GM20431 (cell line): Measurements from ENCODE around the gene ABCF3.
"Not testable (repeated sequence)": the region's sequence is repeated elsewhere in the genome, so short reads cannot be mapped to it uniquely, and the experiment has no call there.

ENCODE experiments used
- in situ Hi-C: fragments of 300-500 bp; cut with MseI, MboI; formaldehyde crosslinking; loops from one replicate; pipeline ENCODE4 v1.15.0; 2020; ENCODE audit warnings: low sequenced_read_pairs; ENCODE audit not compliant: unreplicated experiment

ABCF3 gene, protein sequence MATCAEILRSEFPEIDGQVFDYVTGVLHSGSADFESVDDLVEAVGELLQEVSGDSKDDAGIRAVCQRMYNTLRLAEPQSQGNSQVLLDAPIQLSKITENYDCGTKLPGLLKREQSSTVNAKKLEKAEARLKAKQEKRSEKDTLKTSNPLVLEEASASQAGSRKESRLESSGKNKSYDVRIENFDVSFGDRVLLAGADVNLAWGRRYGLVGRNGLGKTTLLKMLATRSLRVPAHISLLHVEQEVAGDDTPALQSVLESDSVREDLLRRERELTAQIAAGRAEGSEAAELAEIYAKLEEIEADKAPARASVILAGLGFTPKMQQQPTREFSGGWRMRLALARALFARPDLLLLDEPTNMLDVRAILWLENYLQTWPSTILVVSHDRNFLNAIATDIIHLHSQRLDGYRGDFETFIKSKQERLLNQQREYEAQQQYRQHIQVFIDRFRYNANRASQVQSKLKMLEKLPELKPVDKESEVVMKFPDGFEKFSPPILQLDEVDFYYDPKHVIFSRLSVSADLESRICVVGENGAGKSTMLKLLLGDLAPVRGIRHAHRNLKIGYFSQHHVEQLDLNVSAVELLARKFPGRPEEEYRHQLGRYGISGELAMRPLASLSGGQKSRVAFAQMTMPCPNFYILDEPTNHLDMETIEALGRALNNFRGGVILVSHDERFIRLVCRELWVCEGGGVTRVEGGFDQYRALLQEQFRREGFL

DNA sequence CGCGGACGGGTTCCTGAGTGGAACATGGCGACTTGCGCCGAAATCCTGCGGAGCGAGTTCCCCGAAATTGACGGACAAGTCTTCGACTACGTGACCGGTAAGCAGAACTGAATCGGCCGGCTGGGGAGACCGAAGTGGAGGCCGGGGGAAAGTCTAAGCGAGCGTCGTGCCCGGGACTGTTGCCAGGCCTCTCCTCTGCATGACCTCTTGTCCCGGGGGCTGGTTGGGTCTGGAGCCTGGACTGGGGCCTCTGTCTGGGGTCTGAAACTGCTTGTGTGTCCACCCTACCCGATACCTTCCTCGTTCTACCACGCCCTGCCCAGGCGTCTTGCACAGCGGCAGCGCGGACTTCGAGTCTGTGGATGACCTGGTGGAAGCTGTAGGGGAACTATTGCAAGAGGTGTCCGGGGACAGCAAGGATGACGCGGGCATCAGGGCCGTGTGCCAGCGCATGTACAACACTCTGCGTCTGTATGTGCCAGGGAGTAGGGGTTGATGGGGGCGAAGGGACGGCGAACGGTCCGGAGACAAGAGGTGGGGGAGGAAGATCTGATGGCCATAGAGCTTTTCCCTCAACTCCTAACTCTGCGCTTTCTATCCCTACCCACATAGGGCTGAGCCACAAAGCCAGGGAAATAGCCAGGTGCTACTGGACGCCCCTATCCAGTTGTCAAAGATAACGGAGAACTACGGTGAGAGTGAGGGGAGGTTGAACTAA is at the start of gene ABCF3:
Gene ABCF3, plus strand, starts transcription at position 16 of the 718 bp plus-strand sequence. Its CDS starts 9 bp downstream, at position 25.
- in situ Hi-C loops = no loop called here

DNA sequence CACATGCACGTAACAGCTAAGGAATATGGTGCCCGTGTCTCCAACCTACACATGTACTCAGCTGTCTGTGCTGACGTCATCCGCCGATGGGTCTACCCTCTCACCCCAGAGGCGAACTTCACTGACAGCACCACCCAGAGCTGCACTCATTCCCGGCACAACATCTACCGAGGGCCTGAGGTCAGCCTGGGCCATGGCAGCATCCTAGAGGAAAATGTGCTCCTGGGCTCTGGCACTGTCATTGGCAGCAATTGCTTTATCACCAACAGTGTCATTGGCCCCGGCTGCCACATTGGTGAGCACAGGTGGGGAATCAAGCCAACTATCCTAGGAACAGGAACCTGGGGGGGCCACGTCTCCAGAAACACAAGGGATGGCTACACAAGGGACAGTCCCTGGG is 45.6 kb upstream of the ABCF3 start:
- in situ Hi-C loops = no loop called here

DNA sequence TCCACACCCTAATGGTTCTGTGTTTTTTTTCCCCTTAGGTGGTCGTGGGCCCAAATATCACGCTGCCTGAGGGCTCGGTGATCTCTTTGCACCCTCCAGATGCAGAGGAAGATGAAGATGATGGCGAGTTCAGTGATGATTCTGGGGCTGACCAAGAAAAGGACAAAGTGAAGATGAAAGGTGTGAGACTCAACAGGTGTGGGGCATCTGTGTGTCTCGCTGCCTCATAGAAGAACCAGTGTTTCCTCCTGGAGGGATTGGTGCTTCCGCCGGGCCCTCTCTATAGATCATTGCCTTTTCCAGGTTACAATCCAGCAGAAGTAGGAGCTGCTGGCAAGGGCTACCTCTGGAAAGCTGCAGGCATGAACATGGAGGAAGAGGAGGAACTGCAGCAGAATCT is 43.8 kb upstream of the ABCF3 start:
- in situ Hi-C loops = no loop called here

DNA sequence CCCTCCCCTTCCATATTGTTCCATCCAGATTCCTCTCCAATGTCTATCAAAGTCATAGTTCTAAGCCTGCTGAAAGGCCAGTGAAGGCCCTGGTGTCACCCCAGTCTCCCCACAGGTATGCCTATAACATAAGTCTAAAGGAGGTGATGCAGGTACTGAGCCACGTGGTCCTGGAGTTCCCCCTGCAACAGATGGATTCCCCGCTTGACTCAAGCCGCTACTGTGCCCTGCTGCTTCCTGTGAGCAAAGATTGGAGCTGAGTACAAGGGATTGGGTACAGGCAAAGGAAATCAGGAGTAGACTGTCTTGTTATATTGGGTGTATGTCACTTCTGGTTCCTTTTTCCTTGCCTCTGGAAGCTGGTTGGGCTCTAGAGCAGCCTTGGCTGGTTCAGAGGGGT is 42.7 kb upstream of the ABCF3 start:
- in situ Hi-C loops = no loop called here

DNA sequence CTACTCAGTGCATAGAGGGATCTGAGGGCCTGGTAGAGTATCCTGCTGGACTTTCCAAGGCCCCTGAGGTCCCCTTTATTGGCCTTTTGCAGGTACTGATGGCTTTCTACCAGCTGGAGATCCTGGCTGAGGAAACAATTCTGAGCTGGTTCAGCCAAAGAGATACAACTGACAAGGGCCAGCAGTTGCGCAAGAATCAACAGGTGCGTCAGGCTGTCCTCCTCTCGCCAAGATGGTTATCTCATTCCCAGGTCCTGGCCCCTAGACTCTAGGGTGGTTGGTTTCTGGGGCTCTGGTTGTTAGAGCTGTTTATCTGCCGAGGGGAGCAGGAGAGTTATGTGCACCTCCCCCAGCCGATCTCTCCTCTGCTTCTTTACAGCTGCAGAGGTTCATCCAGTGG is 41.5 kb upstream of the ABCF3 start:
- in situ Hi-C loops = no loop called here

DNA sequence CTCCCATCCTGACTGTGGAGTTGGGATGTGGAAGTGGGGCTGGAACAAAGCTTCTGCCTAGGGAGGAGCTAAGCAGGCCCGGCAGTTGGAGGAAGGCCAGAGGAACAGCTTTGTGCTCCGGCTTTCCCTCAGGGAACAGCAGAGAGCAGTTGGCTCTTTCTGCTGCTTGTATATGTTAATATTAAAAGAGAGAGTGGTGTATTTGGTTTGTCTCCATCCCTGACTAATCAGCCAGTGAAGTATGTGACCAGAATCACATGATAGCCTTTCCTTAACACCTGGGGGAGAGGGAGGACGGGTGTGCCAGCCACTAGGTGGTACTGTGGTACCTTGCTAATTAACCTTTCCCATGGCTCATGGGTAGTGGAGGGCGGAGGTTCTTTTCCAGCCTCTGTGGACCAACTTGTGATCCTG is 40.9 kb upstream of the ABCF3 start:
- in situ Hi-C loops = no loop called here

DNA sequence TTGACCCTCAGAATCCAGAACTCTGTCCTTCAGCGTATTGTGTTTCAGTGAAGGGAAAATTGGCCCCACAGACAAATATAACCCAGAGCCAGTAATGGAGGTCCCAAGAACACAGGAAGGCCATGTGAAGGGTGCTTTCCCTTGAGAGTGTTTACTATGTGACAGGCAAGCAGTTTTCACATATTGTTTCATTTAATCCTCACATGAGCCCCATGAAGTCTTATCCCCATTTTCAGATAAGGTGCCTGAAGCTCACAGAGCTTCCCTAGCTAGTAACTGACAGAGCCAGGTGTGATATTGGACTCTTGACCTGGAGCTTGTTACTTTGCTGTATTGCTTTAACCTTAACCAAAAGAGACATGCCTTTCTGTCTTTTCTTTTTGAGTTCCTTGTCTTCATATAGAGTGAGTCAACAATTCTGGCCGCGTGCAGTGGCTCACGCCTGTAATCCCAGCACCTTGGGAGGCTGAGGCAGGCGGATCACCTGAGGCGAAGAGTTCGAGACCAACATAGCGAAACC is 40.2 kb upstream of the ABCF3 start:
- in situ Hi-C loops = no loop called here

DNA sequence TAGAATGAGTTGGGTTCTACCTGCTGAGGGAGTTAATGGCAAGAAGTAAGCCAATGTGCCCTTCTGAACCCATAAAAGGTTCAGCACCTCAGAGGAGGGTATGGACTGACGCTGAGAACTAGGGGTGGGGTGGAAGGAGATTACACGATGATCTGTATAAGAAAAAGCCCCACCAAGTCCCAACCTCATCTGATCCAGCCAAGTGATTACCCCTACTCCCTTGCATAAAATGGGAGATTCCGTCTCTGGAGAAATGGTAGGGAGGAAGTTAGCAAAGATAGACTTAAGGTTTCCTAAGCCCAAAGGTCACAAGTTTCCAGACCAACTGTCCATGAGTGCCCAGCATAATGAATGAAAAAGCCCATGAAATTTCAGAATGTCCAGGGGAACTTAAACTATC is 37.9 kb upstream of the ABCF3 start:
- in situ Hi-C loops = no loop called here

DNA sequence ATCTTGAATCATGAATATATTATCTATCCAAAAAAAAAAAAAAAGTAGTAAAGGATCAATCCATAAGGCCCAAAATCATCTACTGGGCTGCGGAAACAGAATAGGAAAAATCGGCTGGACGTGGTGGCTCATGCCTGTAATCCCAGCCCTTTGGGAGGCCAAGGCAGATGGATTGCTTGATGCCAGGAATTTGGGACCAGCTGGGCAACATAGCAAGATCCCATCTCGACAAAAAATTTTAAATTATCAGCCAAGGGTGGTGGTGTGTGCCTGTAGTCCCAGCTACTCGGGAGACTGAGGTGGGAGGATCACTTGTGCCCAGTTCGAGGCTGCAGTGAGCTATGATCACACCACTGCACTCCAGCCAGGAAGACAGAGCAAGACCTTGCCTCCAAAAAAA is 36.9 kb upstream of the ABCF3 start:
- in situ Hi-C loops = no loop called here

DNA sequence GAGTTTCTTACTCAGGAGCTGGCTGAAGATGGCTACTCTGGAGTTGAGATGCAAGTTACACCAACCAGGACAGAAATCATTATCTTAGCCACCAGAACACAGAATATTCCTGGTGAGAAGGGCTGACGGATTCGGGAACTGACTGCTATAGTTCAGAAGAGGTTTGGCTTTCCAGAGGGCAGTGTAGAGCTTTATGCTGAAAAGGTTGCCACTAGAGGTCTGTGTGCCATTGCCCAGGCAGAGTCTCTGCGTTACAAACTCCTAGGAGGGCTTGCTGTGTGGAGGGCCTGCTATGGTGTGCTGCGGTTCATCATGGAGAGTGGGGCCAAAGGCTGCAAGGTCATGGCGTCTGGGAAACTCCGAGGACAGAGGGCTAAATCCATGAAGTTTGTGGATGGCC is 36.2 kb upstream of the ABCF3 start:
- in situ Hi-C loops = not testable (repeated sequence)

DNA sequence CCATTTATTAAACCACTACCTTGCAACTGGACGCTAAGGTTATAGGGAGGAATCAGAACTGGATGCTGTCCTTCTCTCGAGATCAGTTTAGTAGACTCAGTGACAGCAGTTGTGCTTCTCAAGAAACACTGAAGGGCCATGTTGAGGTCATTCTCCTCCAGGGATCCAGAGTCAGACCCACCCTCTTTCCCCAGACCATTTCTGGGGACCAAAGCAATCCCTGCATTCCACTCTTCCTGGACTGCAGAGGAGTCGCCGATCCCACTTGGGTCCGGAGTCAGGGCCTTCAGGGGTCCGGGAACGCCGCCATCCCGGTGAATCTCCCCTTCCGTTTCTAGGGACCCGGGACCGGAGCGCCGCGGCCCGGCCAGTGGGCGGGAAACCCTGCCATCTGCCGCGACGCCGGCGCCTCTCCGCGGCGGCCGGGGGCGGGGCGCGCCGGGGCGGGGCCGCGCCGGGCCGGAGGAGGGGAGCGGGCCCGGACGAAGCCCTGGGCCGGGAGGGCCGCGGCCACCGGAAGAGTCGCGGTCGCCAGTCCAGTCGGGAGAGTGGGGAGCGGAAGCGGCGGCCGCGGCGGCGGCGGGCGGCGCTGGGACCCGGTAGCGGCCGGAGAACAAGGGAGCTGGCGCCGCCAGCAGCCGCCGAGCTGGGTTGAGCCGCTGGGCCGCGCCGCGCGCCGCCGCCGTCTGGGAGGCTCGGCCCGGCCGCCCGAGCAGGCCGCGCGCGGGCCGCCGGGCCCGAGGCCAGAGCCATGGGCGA is 30.9 kb upstream of the ABCF3 start, which contains the start of gene DVL3:
Gene DVL3, plus strand, starts transcription at position 493 of the 759 bp plus-strand sequence. Its CDS starts 259 bp downstream, at position 752.
- in situ Hi-C loops = no loop called here

DNA sequence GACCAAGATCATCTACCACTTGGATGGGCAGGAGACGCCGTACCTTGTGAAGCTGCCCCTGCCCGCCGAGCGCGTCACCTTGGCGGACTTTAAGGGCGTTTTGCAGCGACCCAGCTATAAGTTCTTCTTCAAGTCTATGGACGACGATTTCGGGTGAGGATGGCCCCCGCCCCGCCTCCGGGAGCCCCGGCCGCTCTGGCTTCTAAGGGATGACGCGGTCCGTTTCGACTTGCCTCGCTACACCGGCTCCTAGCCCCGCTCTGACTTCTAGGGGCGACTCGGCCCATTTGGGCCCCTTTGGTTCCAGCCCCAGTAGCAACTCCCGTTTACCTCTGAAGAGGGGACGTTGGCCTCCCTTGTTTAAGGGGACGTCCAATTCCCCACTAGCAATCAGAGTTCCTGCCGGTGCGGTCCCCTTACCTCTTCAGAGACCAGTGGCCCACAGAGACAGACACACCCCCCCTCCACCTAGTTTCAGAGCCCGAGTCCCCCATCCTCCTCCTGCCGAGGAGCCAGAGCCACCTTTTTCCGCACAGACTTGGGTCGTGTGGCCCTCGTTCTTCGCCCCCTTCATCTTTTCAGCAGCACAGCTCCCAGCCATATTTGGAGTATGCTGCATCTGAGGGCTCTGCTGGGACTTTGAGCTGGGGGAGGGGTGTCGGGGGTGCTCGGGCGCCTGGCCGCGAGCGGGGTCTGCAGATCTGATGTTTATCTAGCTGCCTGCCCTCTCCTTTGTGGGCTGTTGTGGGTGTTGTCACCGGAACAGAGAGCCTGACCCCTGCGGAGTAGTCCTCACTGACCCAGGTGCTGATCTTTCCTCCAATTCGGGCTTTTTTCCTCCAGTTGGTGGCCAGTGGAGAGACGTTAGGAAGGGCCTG is 30.1 kb upstream of the ABCF3 start:
- in situ Hi-C loops = no loop called here

DNA sequence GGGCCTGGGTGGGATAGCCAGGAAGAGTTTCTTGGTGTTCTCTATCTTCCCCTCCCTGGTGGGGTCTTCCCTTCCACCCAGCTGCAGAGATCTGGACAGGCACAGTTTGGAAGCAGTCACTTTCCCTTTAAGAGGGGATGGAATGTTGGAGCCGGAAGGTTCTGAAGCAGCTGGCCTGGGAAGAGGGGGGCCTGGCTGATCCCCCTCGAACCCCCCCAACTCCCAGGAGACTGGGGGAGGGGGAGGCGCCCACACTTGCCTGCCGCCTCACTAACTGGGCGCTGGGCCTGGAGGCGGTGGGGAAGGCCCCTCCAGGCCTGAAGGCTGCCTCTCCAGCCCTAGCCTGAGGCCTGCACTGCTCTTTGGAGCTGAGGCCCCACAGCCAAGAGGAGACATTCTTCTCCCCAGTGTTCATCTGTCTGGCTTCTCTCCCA is 29.5 kb upstream of the ABCF3 start:
- in situ Hi-C loops = no loop called here

DNA sequence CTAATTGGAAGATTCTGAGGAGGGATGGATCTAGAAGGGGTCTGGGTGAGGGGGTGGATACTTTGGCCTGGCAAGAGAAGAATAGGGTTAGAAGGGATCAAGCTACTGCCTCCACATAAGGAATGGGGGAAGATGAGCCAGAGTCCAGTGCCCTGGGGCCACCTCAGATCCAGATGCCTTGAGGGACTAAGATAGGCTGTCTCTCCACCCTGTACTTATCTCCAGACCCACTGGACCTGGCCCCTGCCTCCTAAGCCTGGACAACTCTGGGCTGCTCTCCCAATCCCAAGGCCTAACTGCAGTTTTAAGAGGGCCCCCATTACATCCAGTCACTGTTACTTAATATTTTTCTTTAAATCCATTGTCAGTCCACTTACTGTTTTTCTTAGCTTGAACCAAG is 28.8 kb upstream of the ABCF3 start:
- in situ Hi-C loops = no loop called here

DNA sequence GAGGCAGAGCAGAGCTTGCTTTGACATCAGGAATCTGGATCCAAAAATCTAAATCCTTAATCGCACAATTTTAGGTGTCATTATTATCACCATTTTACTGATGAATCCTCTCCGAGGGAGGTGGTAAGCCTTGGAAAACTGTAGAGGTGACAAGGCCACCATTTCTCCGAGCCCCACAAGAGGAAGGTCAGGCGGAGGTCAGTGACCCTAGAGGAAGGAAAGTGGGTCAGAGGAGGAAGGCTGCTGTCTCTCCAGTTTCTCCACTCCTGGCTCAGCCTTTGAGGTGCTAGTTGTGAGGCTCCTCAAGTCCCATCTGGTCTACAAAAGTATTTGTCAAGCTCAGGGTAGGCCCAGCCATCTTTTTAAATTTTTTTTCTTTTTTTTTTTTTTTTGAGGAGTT is 27.6 kb upstream of the ABCF3 start:
- in situ Hi-C loops = no loop called here

DNA sequence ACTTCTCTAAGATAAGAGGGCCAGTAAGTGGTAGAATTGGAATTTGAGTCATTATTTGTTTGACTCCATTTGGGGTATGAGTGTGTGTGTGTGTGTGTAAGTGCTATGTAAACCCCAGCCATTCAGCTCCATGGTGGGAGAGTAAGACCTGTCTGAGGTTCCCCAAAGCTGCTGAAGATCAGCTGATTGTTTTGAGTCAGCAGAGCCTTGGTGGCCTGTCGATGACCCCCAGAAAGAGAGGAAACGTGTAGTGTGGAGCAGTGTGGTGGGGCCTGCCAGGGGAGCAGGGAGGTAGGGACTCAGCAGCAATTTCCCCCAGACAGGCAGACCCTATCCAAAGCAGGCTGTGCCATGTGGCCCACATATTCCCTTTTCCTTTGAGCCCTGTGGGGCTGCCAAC is 25.5 kb upstream of the ABCF3 start:
- in situ Hi-C loops = no loop called here

DNA sequence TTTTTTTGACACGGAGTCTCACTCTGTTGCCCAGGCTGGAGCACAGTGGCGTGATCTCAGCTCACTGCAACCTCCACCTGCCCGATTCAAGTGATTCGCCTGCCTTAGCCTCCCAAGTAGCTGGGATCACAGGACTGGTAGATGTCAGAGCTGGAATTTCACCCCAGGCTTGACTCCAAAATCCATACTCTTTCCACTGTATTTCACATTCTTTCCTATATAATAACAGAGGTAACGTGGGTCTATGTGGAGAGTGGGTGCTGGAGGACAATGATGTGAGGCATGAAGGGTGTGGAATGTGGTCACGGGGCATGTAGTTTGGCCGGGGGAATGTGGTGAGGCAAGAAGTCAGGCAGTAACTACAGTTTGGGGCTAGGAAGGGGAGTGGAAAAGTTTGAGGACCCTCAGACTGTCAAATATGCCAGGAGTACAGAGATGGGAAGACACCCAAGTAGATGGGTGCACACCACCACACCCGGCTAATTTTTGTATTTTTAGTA is 23.4 kb upstream of the ABCF3 start:
- in situ Hi-C loops = not testable (repeated sequence)

DNA sequence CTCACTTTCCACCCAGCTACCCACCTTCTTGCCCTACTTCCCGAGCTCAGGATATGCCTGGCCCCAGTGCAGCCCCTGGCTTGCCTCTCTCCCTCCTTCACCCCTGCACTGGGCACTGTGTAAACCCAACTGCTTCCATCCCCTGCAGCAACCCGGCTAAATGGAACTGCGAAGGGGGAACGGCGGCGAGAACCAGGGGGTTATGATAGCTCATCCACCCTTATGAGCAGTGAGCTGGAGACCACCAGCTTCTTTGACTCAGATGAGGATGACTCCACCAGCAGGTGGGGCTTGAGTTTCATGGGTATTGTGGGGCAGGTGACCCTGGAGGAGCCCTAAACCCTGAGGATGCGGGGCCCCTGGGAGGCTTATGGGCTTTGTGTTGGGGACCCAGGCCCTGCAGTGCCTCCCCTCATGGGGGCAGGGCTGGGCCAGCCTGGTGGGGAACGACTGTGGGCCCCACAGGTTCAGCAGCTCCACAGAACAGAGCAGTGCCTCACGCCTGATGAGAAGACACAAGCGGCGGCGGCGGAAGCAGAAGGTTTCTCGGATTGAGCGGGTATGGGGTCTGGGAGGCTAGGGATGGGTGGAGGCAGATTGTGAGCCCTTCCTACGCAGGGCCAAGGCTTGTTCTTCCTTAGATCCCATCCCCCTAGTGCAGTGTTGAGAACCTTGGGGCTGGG is 21.2 kb upstream of the ABCF3 start:
- in situ Hi-C loops = no loop called here
